Sciatic nerve (tissue), 2 donors: ENCODE data around the gene CENPQ. TPM values are rescaled to one million over a fixed set of nuclear protein-coding genes. Genes with fewer than 3 reads are reported as not detected.

Experiments
- ATAC-seq: fragments of 200-7000 bp; cut with Tn5 transposase; one replicate; pipeline ENCODE4 v1.9.1; 2020; ENCODE audit warnings: mild to moderate bottlenecking, moderate library complexity
- DNase-seq: peaks from one replicate; pipeline ENCODE4 v3.0.0-alpha.2; 2020; ENCODE audit warnings: low spot score
- intact Hi-C: fragments of 100-400 bp; cut with DNase I; formaldehyde crosslinking; loops from one replicate; pipeline ENCODE4 v1.14.2; 2022
- total RNA-seq: library from RNA; stranded (reverse); fragmentation: NEBNext Ultra II Directional; extraction: Animal tissue kit (Norgen Biotek cat#: 25700); gene quantifications from one replicate; pipeline ENCODE4 v1.2.1, GENCODE V29; 2021
- donor health status: DM: no; HTN: no; CAD: no.
- donor health status: DM: no; HTN: no; CAD: no.

CENPQ gene
- total RNA-seq, 1 donor from 2014 or later, result 5.0 TPM

- intact Hi-C loops, result no loop called here
- DNase-seq, result no peak
- ATAC-seq, result no peak
Measured at GRCh38 chr6:49497304-49497703, 34.1 kb downstream of the CENPQ start.

- no peak for ATAC-seq
- intact Hi-C loops, result no loop called here
- DNase-seq, result no peak
Measured at GRCh38 chr6:49499126-49499525, 36.0 kb downstream of the CENPQ start.

- intact Hi-C loops, result no loop called here
Measured at GRCh38 chr6:49499623-49500022, 36.5 kb downstream of the CENPQ start, which contains the start of gene GLYATL3. Gene GLYATL3 (plus strand): TSS chr6:49499923. CDS start chr6:49511991, 12,068 bp downstream.

GRCh38 chr6:49504666-49505065 lies 41.5 kb downstream of the CENPQ start:
- no peak for ATAC-seq
- intact Hi-C loops, result no loop called here
- no peak for DNase-seq

More at GRCh38 chr6:49499623-49500022, 36.5 kb downstream of the CENPQ start, which contains the start of gene GLYATL3:
- no peak for DNase-seq
- no peak for ATAC-seq

GRCh38 chr6:49506569-49507111 lies 43.5 kb downstream of the CENPQ start:
- DNase-seq, result no peak
- intact Hi-C loops, result no loop called here
- ATAC-seq, result no peak

GRCh38 chr6:49509342-49509741 lies 46.2 kb downstream of the CENPQ start:
- intact Hi-C loops, result no loop called here
- DNase-seq (no peak), ATAC-seq (no peak)

- DNase-seq (no peak), ATAC-seq (no peak)
- intact Hi-C loops, result no loop called here
Measured at GRCh38 chr6:49513153-49513989, 50.2 kb downstream of the CENPQ start.

GRCh38 chr6:49514571-49515484 lies 51.7 kb downstream of the CENPQ start:
- DNase-seq, result no peak
- no peak for ATAC-seq
- intact Hi-C loops, result no loop called here

- intact Hi-C loops, result no loop called here
Measured at GRCh38 chr6:49515485-49516146, 52.4 kb downstream of the CENPQ start.

GRCh38 chr6:49516147-49516505 lies 53.0 kb downstream of the CENPQ start:
- no peak for DNase-seq
- no peak for ATAC-seq
- intact Hi-C loops, result no loop called here

More at GRCh38 chr6:49515485-49516146, 52.4 kb downstream of the CENPQ start:
- DNase-seq, result no peak
- ATAC-seq, result no peak

- ATAC-seq (no peak), DNase-seq (no peak)
- intact Hi-C loops, result no loop called here
Measured at GRCh38 chr6:49517919-49518318, 54.7 kb downstream of the CENPQ start.

GRCh38 chr6:49519660-49520059 lies 56.5 kb downstream of the CENPQ start:
- DNase-seq (no peak), ATAC-seq (no peak)
- intact Hi-C loops, result no loop called here

- DNase-seq (no peak), ATAC-seq (no peak)
- intact Hi-C loops, result no loop called here
Measured at GRCh38 chr6:49522710-49523593, 59.8 kb downstream of the CENPQ start.

- intact Hi-C loops, result no loop called here
- ATAC-seq (no peak), DNase-seq (no peak)
Measured at GRCh38 chr6:49523901-49524300, 60.7 kb downstream of the CENPQ start.

- DNase-seq (no peak), ATAC-seq (no peak)
- intact Hi-C loops, result no loop called here
Measured at GRCh38 chr6:49524541-49524940, 61.4 kb downstream of the CENPQ start.

- intact Hi-C loops, result no loop called here
- DNase-seq (no peak), ATAC-seq (no peak)
Measured at GRCh38 chr6:49526598-49526997, 63.4 kb downstream of the CENPQ start.

GRCh38 chr6:49527320-49527719 lies 64.2 kb downstream of the CENPQ start:
- intact Hi-C loops, result no loop called here
- DNase-seq (no peak), ATAC-seq (no peak)

- ATAC-seq (no peak), DNase-seq (no peak)
- intact Hi-C loops, result no loop called here
Measured at GRCh38 chr6:49528571-49528970, 65.4 kb downstream of the CENPQ start.
